Measurements from ENCODE around the gene CRISP2.
"Not testable (repeated sequence)": the region's sequence is repeated elsewhere in the genome, so short reads cannot be mapped to it uniquely, and the experiment has no call there.

Gene CRISP2, protein sequence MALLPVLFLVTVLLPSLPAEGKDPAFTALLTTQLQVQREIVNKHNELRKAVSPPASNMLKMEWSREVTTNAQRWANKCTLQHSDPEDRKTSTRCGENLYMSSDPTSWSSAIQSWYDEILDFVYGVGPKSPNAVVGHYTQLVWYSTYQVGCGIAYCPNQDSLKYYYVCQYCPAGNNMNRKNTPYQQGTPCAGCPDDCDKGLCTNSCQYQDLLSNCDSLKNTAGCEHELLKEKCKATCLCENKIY

DNA sequence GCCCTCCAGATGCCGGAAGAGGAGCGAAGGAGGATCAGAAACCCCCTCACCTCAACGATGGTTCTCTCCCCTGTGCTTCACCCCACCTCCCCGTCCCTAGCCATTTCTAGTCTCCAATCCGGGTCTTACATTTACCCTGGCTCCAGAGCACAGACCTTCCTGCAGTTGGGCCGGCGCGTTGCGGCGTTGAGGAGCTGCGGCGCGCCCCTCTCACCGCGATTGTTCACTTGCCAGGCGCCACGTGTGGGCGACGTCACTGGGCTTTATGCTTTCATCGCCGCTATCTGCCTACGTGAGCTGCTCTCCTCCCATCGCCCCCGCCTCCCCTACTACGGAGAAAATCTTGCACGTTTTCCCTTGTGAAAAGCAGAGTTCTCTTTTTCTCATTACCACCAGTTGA, at the start of gene CRISP2:
Gene CRISP2 (minus strand): TSS at position 198 of the 400 bp plus-strand sequence. CDS start 4,347 bp downstream, outside the sequence.
- DNase-seq (ENCODE audit: low spot score), result no peak

DNA sequence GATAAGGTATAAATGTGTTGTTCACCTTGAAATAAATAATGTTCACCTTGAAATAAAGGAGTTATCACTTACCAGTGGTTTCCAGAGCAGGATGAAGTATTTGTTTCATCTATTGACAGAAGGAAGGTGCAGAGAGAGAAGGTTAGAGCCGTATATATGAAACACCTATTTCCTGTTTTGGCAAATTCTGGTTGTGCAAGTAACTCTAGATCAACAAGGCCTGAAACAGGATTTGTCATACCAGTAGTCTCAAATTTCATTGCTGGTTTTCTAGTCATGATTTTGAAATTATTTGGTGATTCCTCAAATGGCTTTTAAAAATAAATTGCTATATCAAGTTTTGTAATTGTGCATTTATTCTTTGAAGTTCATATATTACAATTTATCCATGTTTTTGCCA, 30.9 kb upstream of the CRISP2 start, which contains the start of gene CRISP3:
Gene CRISP3 (minus strand): TSS at position 130 of the 400 bp plus-strand sequence. CDS start 21 bp downstream, at position 109.
- DNase-seq (ENCODE audit: low spot score), result no peak

DNA sequence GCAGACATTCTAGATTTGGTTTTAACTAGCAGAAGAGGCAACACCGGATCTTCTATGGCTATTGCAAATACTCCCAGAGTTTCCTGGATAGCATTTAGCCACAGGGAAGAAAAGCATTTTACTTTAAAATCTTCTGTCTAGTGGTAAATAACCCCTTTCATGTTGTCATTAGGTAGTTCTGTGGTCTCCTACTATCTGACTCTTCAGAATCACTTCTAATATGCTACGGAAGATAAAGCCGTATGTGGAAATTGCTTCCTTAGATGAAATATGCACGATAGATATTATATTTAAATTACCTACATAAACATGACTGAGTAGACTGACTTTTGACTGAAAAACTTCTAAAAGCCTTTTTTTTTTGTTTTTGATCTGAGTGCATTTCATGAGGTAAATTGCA, 30.1 kb upstream of the CRISP2 start:
- no peak for DNase-seq (ENCODE audit: low spot score)

DNA sequence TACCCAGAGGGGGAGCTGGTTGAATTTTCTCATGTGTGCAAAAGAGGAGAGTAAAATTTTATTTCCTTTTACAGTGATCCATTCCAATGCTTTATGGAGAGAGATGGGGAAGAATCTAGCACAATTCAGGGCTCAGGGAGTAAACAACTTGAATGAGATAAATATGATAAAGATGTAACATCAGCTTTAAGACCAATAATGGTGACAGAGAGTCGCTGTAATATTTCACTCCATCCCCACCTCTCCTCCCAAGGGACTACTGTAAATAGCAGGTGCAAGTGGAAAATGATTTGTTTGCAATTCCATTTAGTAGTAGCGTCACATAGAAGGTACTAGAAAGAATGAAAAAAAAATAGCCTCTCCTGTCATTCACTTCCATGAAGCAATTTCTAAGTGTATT, 26.1 kb upstream of the CRISP2 start:
- DNase-seq (ENCODE audit: low spot score), result no peak

DNA sequence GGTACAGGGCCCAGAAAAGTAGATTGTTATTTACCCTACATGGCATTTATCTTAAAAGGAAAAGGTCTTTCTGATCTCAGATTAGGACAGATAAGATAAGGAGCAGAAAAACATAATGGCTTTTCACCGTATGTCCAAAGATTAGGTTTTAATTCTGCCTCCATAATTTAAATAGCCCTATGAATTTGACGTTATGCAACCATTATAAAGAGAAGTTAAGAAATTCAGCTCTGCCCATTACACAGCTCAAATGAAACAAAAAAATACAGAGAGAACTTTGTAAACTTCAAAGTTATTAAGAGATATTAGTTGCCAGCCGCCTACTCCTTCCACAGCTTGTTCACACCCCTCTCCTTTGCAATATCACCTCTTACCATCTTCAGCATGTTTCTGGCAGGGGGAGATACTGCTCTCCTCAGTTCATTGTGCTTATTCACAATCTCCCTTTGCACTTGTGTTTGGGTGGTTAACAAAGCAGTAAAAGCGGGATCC, 22.7 kb upstream of the CRISP2 start:
- DNase-seq (ENCODE audit: low spot score), result no peak

DNA sequence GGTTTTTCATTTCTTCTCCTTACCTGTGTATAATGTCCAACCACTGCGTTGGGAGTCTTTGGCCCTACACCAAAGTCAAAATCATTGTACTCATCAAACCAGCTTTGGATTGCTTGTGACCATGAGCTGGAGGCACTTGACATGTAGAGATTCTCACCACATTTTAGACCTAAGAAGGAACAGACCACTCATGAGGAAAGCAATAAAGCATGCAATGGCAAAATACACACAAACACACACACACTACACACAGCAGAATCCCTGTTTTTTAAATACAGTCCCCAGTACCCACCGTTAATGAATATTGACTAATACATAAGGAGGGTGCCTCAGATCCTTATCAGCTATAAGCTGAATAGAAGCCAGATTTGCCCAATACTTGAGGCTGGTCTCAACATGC, 20.3 kb upstream of the CRISP2 start:
- no peak for DNase-seq (ENCODE audit: low spot score)

DNA sequence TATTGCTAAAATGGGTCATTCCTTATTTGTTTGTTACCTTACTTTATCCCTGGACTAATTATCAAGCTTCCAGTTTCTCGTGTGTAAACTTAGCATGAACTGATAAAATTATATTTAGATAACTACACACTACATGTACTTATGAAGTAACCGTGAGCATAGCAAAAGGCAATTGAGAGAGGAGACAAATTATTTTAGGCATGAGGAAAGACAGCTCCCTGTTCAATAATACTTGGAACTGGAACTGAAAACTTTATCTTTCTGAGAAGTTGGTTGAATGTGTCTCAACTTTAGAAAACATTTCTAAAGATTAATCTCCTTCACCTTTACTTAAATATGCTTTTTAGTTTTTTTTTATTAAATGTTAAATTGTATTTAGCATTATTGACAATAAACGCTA, 19.4 kb upstream of the CRISP2 start:
- DNase-seq (ENCODE audit: low spot score), result no peak

DNA sequence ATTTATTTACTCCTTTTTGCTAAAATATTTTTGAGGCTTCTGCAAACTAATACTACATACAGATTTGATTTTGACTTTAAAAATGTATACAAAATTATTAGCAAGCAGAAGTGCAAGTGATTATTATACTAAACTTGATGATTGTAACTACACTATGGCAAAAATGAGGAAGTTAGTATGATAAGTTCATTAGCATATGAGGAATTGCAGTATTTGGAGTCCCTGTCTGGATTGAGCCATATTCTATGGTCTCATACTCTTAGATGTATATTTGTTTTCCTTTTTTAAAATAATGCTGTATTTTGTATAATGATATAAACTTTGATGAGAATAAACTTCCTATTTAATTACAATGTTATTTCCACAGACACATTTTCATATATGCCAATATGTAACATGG, 16.9 kb upstream of the CRISP2 start:
- no peak for DNase-seq (ENCODE audit: low spot score)

DNA sequence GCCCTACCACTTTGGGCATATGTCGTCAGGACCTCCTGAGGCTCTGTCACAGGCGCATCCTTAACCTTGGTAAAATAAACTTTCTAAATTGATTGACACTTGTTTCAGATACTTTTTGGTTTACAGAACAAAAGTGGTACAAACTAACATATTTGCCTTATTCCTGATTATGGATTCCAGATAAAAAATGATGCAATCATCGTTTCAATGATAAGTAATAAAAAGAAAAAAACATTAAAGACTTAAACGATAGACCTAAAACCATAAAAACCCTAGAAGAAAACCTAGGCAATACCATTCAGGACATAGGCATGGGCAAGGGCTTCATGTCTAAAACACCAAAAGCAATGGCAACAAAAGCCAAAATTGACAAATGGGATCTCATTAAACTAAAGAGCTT, 10.6 kb upstream of the CRISP2 start:
- DNase-seq (ENCODE audit: low spot score), result not testable (repeated sequence)

DNA sequence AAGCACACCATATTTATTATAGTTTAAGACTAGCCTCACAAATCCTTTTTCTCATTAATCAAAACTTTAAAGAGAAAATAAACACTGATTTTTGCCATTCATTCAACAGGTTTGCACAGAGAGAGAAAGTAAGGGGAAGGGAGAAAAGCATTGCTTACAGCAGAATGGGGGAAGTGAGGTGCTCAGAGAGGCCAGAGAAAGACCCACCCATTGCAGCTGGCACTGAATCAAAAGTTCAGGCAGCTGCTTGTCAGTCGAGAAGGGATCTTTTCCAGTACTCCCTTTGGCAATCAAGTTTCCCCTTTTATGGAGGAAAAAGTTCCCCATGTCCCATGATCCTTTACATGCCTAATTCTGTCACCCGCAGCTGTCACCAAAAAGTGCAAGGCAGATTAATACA, 8.0 kb upstream of the CRISP2 start:
- no peak for DNase-seq (ENCODE audit: low spot score)

DNA sequence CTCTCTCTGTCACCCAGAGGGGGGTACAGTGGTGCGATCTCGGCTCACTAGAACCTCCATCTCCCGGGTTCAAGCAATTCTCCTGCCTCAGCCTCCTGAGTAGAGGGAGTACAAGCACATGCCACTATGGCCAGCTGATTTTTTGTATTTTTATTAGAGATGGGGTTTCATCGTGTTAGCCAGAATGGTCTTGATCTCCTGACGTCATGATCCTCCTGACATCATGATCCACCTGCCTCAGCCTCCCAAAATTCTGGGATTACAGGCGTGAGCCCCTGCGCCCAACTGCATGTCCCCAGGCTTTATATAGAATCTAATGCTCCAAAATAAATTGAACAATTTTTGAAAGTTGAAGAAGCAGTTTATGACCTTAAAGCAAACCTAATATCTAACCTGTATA, 7.0 kb upstream of the CRISP2 start:
- DNase-seq (ENCODE audit: low spot score), result no peak

DNA sequence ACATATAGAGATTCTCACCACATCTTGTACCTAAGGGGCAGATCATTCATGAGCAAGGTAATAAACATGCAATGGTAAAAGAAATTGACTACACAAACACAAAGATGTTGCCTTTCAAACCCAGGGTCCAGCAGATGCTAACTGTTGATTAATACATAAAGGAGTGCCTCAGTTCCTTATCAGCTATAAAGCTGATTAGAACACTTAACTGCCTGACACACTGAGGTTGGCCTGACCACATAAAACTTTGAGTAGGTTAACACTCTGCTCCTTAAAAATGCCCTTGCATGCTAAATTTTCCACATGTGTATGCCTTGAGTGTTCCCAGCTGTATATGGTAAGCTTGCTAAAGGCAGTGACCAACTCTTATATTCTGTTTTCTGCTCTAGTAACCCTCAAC, 14.9 kb downstream of the CRISP2 start:
- no peak for DNase-seq (ENCODE audit: low spot score)

DNA sequence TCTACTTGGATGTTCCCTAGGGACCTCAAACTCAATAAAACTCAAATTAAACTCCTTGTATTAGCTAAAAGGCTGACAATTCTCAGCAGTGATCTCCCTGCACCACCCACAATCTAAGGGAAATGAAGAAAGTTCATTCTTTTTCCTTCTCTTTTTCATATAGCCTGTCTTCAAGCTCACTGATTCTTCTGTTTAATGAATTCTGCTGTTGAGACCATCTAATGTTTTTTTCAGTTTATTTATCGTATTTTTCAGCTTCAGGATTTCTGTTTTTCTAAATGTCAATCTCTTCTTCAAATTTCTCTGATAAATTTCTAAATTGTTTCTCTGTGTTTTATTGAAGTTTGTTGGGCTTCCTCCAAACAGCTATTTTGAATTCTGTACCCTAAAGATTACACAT, 19.8 kb downstream of the CRISP2 start:
- DNase-seq (ENCODE audit: low spot score), result no peak

DNA sequence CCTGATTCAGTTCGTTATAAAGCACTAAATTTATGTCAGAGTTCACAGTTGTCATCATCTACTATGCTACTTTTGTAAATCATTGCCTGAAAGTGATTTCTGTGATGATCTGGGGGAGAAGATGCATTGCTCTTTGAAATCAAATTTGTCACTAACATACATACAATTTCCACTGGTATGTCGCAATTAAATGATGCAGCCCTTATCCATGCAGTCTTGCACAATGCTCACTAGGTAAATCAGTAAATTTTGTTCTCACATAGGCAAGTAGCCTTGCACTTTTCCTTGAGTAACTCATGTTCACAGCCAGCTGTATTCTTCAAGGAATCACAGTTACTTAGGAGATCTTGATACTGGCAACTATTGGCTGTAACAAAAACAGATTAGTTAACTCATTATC, 20.8 kb downstream of the CRISP2 start:
- no peak for DNase-seq (ENCODE audit: low spot score)

DNA sequence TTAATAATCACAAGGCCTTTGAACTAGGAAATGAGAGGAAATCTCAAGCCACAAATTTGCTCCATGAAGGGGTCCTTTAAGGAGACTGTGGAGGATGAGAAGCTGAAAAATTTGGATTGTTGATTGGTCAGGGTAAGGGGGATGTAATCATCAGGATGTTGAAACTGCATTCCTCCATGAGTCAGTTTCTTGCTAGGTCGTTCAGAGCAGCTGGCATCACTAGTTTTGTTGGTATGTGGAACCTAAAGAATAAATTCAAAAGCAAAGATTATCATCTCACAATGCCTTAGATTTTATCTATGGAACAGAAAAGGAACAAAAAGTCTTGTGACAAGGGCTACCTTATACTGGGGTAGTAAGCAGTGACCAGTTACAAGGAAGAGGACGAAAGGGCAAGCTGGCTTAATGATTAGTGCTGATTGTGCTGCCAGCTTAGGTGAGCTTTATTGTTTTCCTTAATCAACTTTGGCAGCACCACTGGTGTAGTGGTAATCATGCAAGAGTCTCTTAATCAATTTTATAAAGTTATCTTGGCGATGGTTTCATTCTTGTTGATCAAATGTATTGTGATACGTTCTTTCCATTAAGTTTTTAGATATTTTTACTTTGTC, 36.6 kb downstream of the CRISP2 start:
- DNase-seq (ENCODE audit: low spot score), result no peak

DNA sequence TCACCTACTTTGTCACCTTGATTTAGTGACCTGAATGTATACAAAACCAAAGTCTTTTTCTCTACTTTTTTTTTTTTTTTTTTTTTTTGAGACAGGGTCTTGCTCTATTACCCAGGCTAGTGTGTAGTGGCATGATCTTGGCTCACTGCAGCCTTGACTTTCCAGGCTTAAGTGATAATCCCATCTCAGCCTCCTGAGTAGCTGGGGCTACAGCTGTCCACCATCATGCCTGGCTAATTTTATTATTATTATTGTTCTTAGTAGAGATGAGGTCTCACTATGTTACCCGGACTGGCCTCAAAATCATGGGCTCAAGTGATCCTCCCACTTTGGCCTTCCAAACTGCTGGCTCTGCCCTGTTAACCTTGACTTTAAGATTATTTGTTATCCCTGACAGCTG, 37.5 kb downstream of the CRISP2 start:
- no peak for DNase-seq (ENCODE audit: low spot score)

DNA sequence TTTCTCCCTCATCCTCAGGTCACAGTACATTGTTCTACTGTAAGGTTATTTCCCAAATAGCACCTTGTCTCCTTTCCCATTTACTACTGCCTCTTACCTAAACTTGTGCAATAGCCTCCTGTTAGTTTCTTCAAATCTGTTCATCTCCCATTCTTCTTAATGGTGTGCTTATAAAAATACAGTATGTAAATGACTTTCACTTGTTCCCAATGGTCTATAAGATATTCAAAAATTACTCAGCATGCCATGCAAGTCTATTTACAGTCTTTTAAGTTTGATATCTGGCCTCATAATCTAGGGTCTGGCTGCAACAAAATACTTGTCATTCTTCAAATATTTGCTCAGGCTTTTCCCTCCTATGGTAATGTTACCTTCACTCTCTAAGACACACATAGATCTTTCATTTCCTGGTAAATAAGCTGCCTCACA, 45.2 kb downstream of the CRISP2 start:
- no peak for DNase-seq (ENCODE audit: low spot score)

DNA sequence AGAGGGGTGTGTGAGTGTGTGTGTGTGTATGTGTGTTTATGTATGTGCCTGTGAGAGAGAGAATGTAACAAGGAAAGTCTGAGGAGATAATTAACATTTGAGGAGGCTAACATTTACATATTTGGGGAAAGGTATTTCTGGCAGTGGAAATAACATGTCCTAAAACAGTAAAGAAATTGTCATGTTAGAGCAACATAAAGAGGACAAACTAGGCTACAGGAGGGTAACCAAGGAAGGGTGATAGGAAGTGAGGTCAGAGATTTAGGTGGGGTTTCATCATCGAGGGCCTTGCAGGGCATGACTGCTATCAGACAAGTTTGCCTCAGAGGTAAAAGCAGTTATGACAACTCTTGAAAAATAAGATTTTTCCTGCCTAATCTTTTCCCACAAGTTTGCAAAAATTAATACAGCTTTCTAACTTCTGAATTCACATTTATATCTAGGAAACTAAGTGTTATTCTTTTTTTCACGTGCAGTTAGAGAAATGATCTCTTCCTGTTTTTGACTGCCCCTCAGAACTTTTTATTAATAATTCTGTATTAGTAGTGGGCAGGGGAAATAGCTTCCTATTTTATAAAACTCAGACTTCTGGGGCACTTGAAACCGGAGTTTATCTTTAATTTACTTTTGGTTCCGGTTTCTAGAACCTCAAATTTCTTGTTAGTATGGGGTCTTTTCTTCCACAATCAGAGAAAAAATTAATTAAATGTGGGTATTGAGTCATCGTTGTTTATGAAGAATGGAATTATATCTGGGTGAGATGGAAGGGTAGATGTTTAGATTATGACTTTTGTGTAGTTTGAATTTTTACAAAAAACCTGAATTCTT, 46.2 kb downstream of the CRISP2 start:
- DNase-seq (ENCODE audit: low spot score), result no peak

DNA sequence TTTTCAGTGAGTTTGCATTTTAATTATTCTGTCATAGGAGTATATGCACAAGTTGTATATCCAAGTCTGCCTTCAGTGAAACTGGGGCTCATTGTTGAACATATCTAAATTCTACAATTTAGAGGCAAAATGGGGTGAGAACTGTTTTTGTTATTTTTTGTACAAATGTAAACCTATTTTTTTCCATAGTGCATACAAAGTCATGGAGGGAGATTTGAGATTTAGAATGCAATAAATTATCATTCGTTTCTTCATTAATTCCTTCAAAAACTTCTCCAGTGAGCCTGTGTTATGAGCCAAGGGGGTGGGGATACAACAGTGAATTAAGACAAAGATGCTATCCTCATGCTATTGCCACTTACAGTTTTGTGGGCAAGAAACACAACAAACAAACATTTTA, 46.9 kb downstream of the CRISP2 start:
- DNase-seq (ENCODE audit: low spot score), result no peak

DNA sequence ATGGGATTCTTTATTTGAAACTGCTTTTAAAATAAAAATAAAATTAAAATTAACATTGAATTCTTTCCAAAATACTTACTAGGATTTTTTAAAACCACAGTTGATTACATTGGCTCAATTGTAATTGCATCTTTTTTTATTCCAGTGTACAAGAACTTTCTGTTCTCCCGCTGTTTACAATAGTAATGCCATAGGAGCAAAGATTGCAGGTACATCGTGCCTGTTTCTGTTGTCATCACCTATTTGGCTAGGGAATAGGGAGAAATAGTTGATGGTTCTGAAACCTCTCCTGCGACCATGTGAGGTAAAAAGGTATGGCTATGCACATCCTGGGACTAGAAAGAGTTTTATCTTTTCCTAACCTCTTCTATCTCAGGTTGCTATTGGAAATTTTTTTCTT, 48.5 kb downstream of the CRISP2 start:
- no peak for DNase-seq (ENCODE audit: low spot score)

DNA sequence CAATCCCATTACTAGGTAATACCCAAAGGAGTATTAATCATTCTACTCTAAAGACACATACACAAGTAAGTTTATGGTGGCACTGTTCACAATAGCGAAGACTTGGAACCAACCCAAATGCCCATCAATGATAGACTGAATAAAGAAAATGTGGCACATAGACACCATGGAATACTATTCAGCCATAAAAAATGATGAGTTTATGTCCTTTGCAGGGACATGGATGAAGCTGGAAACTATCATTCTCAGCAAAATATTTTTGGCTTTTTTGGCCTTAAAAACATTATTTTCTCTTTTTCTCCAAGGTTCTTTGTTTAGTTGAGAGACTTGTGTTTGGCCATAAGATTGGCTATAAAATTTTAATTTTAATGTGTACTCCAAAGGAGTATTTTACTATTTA, 49.3 kb downstream of the CRISP2 start:
- not testable (repeated sequence) for DNase-seq (ENCODE audit: low spot score)

DNA sequence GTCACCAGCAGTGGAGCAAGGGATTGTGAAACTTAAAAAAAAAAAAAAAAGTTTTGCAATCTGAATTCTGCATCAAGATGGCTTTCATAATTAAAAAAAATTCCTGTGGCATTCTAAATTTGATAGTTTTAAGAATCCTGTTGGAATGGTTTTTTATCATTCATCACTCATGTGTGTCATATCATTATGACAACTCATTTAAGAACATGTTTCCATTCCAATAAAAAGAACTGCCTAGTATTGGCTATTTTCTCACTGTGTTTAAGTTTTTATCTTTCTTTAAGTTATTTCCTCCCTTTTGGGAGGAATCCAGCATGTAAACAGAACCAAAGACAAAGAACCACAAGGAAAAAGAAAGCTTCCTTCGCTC, 50.5 kb downstream of the CRISP2 start:
- no peak for DNase-seq (ENCODE audit: low spot score)
